ENCODE data around the gene ORM2. TPM values are rescaled to one million over a fixed set of nuclear protein-coding genes. Genes with fewer than 3 reads are reported as not detected.

The ORM2 gene
- total RNA-seq, 4 donors from 2014 or later, result not detected

DNA sequence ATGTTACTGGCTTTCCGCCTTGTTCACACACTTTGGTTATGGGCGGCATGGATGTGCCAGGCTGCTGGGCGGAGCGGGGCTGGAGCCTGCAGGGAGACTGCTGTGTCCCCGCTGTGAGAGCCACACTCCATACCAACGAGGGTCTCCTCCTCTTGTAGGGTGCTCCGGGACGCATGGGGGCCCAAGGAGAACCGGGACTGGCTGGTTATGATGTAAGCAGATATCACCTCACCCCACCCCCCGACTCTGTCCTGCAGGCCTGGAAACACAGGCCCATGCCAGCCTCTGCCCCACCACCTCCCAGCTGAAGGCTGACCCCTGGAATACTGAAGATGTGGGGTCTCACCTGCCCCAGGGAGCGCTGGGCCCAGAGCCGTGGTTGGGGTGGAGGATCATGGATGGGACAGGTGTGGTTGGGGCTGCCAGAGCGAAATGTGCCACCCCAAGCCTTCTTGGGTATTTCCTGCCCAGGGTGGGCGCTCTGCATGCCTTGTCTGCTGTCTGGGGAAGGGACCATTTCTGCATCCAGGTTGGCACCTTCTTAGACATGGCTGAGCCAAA is 46.0 kb upstream of the ORM2 start:
- TF ChIP-seq POLR2A (IDR thresholded peaks at IDR 0.05), result no peak
- TF ChIP-seq, protein P1, sequence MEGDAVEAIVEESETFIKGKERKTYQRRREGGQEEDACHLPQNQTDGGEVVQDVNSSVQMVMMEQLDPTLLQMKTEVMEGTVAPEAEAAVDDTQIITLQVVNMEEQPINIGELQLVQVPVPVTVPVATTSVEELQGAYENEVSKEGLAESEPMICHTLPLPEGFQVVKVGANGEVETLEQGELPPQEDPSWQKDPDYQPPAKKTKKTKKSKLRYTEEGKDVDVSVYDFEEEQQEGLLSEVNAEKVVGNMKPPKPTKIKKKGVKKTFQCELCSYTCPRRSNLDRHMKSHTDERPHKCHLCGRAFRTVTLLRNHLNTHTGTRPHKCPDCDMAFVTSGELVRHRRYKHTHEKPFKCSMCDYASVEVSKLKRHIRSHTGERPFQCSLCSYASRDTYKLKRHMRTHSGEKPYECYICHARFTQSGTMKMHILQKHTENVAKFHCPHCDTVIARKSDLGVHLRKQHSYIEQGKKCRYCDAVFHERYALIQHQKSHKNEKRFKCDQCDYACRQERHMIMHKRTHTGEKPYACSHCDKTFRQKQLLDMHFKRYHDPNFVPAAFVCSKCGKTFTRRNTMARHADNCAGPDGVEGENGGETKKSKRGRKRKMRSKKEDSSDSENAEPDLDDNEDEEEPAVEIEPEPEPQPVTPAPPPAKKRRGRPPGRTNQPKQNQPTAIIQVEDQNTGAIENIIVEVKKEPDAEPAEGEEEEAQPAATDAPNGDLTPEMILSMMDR (IDR thresholded peaks at IDR 0.05), result no peak
- Histone ChIP-seq H3K27ac (no peak overlapping the region), H3K4me3 (no peak overlapping the region), H3K27me3 (no peaks in the 10 kb centered on the region), H3K9me3 (no peaks in the 10 kb centered on the region), H3K4me1 (no peaks in the 10 kb centered on the region), H3K36me3 (no peaks in the 10 kb centered on the region)
- DNase-seq, result peak in 1 of 3 donors; percentile 43

DNA sequence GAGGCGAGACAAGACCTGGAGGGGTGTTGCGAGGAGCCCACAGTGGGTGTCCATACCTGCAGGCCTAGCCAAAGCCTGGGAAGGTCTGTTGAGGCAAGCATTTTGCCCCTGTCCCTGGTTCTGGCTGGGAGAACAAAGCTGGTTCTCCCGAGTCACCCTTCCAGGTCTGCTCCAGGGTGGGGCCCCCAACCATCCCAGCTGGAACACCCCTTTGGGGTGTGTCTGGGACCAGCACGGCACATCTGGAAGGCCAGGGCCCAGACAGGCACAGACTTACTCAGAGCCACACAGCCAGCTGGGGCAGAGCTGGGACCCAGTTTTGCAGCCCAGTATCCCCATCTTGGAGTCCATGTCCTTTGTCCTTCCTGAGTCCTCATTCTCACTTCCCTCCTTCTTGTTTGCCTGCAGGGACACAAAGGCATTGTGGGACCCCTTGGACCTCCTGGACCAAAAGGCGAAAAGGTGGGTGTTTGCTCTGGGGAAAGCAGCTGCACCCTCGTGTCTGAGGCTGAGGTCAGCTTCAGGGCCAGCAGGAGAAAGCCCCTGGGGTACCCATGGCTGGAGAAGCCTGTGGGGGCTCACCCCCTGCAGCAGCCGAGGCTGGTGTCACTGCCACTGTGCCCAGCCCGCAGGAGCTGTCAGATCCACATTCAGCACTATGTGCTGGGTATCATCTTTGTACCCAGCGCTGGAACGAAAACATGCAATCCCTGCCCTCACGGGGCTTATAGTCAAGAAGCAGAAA is 45.2 kb upstream of the ORM2 start:
- TF ChIP-seq, protein P1 (IDR thresholded peaks at IDR 0.05), result no peak
- TF ChIP-seq POLR2A (IDR thresholded peaks at IDR 0.05), result no peak
- no peak overlapping the region for H3K4me3 ChIP-seq
- no peaks in the 10 kb centered on the region for H3K4me1 ChIP-seq
- H3K27ac ChIP-seq, result no peak overlapping the region
- peak in 1 of 3 donors; percentile 28 for DNase-seq
- no peaks in the 10 kb centered on the region for H3K36me3 ChIP-seq
- no peaks in the 10 kb centered on the region for H3K27me3 ChIP-seq
- no peaks in the 10 kb centered on the region for H3K9me3 ChIP-seq

DNA sequence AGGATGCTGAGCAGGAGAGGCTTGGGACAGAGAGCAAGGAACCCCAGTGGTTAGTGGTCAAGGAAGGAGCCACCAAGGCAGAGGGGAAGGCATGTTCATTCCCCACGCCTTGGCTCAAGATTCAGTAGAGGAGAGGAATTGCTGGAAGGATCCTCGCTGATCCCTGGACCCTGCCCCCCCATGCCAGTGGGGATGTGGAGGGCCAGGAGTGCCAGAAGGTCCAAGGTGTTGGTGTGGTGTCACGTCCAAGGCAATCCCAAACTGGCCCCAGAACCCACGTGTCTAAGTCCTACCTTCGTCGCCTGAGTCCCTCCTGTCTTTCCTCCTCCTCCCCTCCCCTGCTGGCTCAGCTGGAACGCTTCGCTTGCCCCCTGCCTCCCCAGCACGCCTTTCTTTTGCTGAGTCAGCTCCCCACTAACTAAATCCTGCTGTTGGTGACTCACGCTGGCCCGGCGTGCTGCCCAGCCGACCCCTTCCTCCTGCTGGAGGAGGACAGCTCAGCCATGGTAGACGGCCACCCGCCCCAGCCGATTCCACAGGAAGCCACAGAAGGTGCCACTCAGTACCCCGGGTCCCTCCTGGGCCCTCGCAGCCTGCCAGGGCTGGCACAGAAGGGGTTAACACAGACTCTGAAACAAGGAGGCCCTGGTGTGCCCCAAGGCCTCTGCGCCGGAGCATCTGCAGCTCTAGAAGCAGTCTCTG is 44.4 kb upstream of the ORM2 start:
- H3K36me3 ChIP-seq, result no peaks in the 10 kb centered on the region
- no peak overlapping the region for H3K27ac ChIP-seq
- H3K4me3 ChIP-seq, result no peak overlapping the region
- H3K4me1 ChIP-seq, result no peaks in the 10 kb centered on the region
- DNase-seq, result peak in 1 of 3 donors; percentile 37
- H3K27me3 ChIP-seq, result no peaks in the 10 kb centered on the region
- TF ChIP-seq, protein P1 (IDR thresholded peaks at IDR 0.05), result no peak
- no peak for TF ChIP-seq POLR2A (IDR thresholded peaks at IDR 0.05)
- H3K9me3 ChIP-seq, result no peaks in the 10 kb centered on the region

DNA sequence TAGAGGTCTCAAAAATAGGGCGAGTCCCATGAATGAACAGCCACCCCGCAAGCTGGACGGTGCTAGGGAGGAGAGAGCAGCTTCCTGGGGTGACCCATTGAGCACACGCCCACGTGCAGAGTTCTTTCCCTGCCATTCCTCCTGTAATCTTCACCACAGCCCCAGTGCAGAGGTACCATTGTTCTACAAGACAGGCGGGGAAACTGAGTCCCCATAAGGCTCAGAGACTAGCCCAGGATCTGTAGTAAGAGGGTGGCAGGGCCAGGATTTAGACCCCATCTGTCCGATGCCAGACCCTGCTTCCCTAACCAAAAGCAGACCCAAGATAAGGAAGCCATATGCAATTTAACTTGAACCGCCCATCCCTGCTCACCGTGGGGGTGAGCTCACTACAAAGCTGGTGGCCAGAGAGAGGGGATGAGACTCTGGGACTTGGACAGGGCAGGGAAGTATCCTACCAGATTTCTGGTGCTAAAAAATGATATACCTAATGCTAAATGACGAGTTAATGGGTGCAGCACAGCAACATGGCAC is 43.5 kb upstream of the ORM2 start:
- Histone ChIP-seq H3K27me3 (no peaks in the 10 kb centered on the region), H3K9me3 (no peaks in the 10 kb centered on the region), H3K36me3 (no peaks in the 10 kb centered on the region), H3K4me3 (no peak overlapping the region), H3K4me1 (no peaks in the 10 kb centered on the region), H3K27ac (no peak overlapping the region)
- peak in 1 of 3 donors; percentile 16 for DNase-seq
- TF ChIP-seq, protein P1 (IDR thresholded peaks at IDR 0.05), result no peak
- no peak for TF ChIP-seq POLR2A (IDR thresholded peaks at IDR 0.05)

GRCh38 chr9:114287001-114287762 is 42.5 kb upstream of the ORM2 start:
- H3K9me3 ChIP-seq, result no peaks in the 10 kb centered on the region
- H3K4me1 ChIP-seq, result no peaks in the 10 kb centered on the region
- peak in 2 of 3 donors; percentile 28 to 33 for DNase-seq
- no peak for TF ChIP-seq POLR2A (IDR thresholded peaks at IDR 0.05)
- H3K36me3 ChIP-seq, result no peaks in the 10 kb centered on the region
- H3K27me3 ChIP-seq, result no peaks in the 10 kb centered on the region
- no peak overlapping the region for H3K4me3 ChIP-seq
- no peak overlapping the region for H3K27ac ChIP-seq

Data from Peyer's patch (tissue), 4 donors.